Measurements from ENCODE around the gene SHISA5. TPM values are rescaled to one million over a fixed set of nuclear protein-coding genes. Genes with fewer than 3 reads are reported as not detected.

Gene SHISA5
- total and polyA plus RNA-seq, 2 donors (not counting 1 experiment from before 2014, with no cell fraction given) = 147 to 183 TPM

- peaks cover 55% of the 10 kb centered on the region for H3K4me1 Mint-ChIP-seq
- peak overlapping the region; percentile 31 to 92 (median 88) for H3K4me3 ChIP-seq (ENCODE audit: control extremely low read depth in 1 of 5, extremely low read depth in 1 of 5, insufficient read depth in 1 of 5, low read depth in 2 of 5, low read length in 4 of 5)
- H3K79me2 ChIP-seq (ENCODE audit: control insufficient read depth, insufficient read depth, low read length) = peaks cover 66% of the 10 kb centered on the region
These were observed 37.4 kb downstream of the SHISA5 start for GRCh38 chr3:48466386-48467109.

More at GRCh38 chr3:48466386-48467109, 37.4 kb downstream of the SHISA5 start:
- Histone ChIP-seq H2AFZ (ENCODE audit: insufficient read depth, low read depth, low read length, poor library complexity, severe bottlenecking) (peak overlapping the region; percentile 82), H3K9ac (ENCODE audit: low read length) (peak overlapping the region; percentile 90), H3K27me3 (replicated peaks in 1 of 4; ENCODE audit: control extremely low read depth in 1 of 4, control insufficient read depth in 3 of 4, insufficient read depth in 4 of 4, low read length in 3 of 4) (no peaks in the 10 kb centered on the region), H3K4me1 (ENCODE audit: control insufficient read depth in 2 of 2, insufficient read depth in 2 of 2, low read length in 2 of 2) (peaks cover 56 to 61% of the 10 kb centered on the region in 2 donors), H3K4me2 (replicated peaks; ENCODE audit: low read depth, low read length, poor library complexity, severe bottlenecking) (peak overlapping the region; percentile 95), H3K9me3 (ENCODE audit: control extremely low read depth in 1 of 3, control insufficient read depth in 2 of 3, insufficient read depth in 1 of 3, low read length in 2 of 3) (no peaks in the 10 kb centered on the region), H4K20me1 (ENCODE audit: control insufficient read depth, insufficient read depth, low read length, poor library complexity, severe bottlenecking) (peaks cover 35% of the 10 kb centered on the region), H3K36me3 (replicated peaks in 1 of 2; ENCODE audit: control extremely low read depth in 1 of 2, control insufficient read depth in 1 of 2, extremely low read depth in 1 of 2, insufficient read depth in 2 of 2, low read length in 1 of 2) (peaks cover 0 to 37% of the 10 kb centered on the region in 2 experiments), H3K27ac (ENCODE audit: low read length in 2 of 2) (peak overlapping the region; percentile 96 to 99)
- Mint-ChIP-seq H3K4me3 (peak overlapping the region; percentile 94), H3K27ac (peak overlapping the region; percentile 94), H3K27me3 (no peaks in the 10 kb centered on the region), H3K9me3 (ENCODE audit: insufficient read depth) (no peaks in the 10 kb centered on the region)
- CTCF ChIA-PET = interaction anchor here (0.7 to 17.7 kb wide), 13 partner anchors 9 to 91 kb away, joined by 3 to 240 read pairs (median 6); partner anchors contain the start of genes ATRIP, CCDC51 and SHISA5
- peak; percentile 15 for ATAC-seq (ENCODE audit: low read depth)
- POLR2A ChIA-PET = interaction anchor here (0.6 to 2.6 kb wide), 11 partner anchors 10 to 226 kb away, joined by 3 to 20 read pairs (median 6); partner anchors contain the start of genes ATRIP, SHISA5 and ZNF589
- 26% methylated on average over 17 of the region's 19 CpGs for WGBS (ENCODE audit: insufficient coverage)
- no peak for TF ChIP-seq CTCF (IDR thresholded peaks at IDR 0.05)
- no peak for TF ChIP-seq EZH2 (IDR thresholded peaks at IDR 0.05; ENCODE audit: borderline replicate concordance, insufficient read depth, low read depth, low read length, poor library complexity, severe bottlenecking)
- DNase-seq = peak; percentile 45
- intact Hi-C loops (cut with micrococcal nuclease) = loop anchor here (1.0 to 10.0 kb wide), 3 partner anchors 20 to 218 kb away; partner anchors contain the start of genes ATRIP, NCKIPSD and PFKFB4

All from B cell (primary cell).